Measurements from ENCODE around the gene F2RL2. TPM values are rescaled to one million over a fixed set of nuclear protein-coding genes. Genes with fewer than 3 reads are reported as not detected.

F2RL2 gene
- total RNA-seq, 1 experiment from 2014 or later, result 0.11 TPM

DNA sequence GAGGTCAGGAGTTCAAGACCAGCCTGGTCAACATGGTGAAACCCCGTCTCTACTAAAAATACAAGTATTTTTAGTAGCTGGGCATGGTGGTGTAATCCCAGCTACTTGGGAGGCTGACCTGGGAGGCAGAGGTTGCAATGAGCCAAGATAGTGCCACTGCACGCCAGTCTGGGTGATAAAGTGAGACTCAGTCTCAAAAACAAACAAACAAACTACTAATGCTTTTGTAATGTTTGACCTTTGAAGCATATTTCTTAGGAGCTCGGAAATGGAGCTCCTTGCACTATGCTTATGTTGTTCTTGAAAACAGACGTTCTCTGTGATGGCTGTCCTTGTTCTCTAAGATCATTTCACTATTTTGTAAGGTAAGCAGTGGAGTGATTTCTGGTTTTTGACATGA lies 6.0 kb downstream of the F2RL2 start:
- TF ChIP-seq EZH2phosphoT487 (IDR thresholded peaks at IDR 0.05; ENCODE audit: borderline replicate concordance, low read length), result no peak
- TF ChIP-seq, protein P1, sequence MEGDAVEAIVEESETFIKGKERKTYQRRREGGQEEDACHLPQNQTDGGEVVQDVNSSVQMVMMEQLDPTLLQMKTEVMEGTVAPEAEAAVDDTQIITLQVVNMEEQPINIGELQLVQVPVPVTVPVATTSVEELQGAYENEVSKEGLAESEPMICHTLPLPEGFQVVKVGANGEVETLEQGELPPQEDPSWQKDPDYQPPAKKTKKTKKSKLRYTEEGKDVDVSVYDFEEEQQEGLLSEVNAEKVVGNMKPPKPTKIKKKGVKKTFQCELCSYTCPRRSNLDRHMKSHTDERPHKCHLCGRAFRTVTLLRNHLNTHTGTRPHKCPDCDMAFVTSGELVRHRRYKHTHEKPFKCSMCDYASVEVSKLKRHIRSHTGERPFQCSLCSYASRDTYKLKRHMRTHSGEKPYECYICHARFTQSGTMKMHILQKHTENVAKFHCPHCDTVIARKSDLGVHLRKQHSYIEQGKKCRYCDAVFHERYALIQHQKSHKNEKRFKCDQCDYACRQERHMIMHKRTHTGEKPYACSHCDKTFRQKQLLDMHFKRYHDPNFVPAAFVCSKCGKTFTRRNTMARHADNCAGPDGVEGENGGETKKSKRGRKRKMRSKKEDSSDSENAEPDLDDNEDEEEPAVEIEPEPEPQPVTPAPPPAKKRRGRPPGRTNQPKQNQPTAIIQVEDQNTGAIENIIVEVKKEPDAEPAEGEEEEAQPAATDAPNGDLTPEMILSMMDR (conservative IDR thresholded peaks at IDR 0.05; ENCODE audit: low read depth, low read length), result no peak
- no peak for TF ChIP-seq EZH2 (IDR thresholded peaks at IDR 0.05; ENCODE audit: low read length, unreplicated experiment)
- H2AFZ ChIP-seq (ENCODE audit: low read length), result no peak overlapping the region
- H3K9me2 ChIP-seq (replicated peaks; ENCODE audit: low read length), result no peaks in the 10 kb centered on the region
- H3K4me3 ChIP-seq (ENCODE audit: low read length), result no peak overlapping the region
- no peak for ATAC-seq
- no peaks in the 10 kb centered on the region for H3K79me2 ChIP-seq (ENCODE audit: low read length)
- H3K27me3 ChIP-seq (ENCODE audit: low read length), result no peaks in the 10 kb centered on the region
- no peaks in the 10 kb centered on the region for H4K20me1 ChIP-seq (ENCODE audit: low read length)
- no peak overlapping the region for H3K4me2 ChIP-seq (ENCODE audit: low read length)
- H3F3A ChIP-seq (ENCODE audit: low read length, unreplicated experiment), result no peaks in the 10 kb centered on the region
- no peak overlapping the region for H3K27ac ChIP-seq (ENCODE audit: low read length)
- intact Hi-C loops (cut with micrococcal nuclease), result no loop called here
- H3K9ac ChIP-seq (ENCODE audit: low read length), result no peak overlapping the region
- BruUV-seq (replicated peaks), result no TSS peak
- POLR2A ChIA-PET (ENCODE audit: unreplicated experiment), result no interaction called here
- CTCF ChIA-PET, result interaction anchor here (0.6 kb wide), 1 partner anchor 890 kb away, joined by 6 read pairs; no protein-coding TSS in a partner anchor
- no peaks in the 10 kb centered on the region for H3K36me3 ChIP-seq (ENCODE audit: low read depth, low read length)
- DNase-seq, result no peak
- no peaks in the 10 kb centered on the region for H3K9me3 ChIP-seq (ENCODE audit: low read length)
- no peaks in the 10 kb centered on the region for H3K4me1 ChIP-seq (ENCODE audit: insufficient read depth, low read length)

DNA sequence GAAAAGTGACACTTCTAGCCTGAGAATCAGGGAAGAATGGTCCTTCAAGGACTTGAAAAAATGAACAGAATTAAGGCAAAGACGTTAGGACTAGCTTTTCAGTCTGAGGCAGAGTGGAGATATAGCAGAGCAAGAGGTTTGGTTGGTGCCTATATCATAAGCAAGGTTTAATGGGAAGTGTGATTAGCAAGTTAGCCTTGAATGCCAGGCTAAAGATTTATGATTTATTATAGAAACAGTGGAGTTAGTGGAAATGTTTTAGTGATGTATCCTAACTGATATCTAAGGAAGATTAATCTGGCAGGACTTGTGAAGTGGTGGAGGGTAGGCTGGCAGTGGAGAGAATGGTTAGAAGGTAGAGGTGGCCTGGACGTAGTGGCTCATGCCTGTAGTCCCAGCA lies 7.0 kb downstream of the F2RL2 start:
- no peak for DNase-seq
- Histone ChIP-seq H2AFZ (ENCODE audit: low read length) (no peak overlapping the region), H3K36me3 (ENCODE audit: low read depth, low read length) (no peaks in the 10 kb centered on the region), H4K20me1 (ENCODE audit: low read length) (no peaks in the 10 kb centered on the region), H3K27me3 (ENCODE audit: low read length) (no peaks in the 10 kb centered on the region), H3K9ac (ENCODE audit: low read length) (no peak overlapping the region), H3K4me3 (ENCODE audit: low read length) (no peak overlapping the region), H3K27ac (ENCODE audit: low read length) (no peak overlapping the region), H3K9me2 (replicated peaks; ENCODE audit: low read length) (no peaks in the 10 kb centered on the region), H3F3A (ENCODE audit: low read length, unreplicated experiment) (no peaks in the 10 kb centered on the region), H3K79me2 (ENCODE audit: low read length) (no peaks in the 10 kb centered on the region), H3K4me1 (ENCODE audit: insufficient read depth, low read length) (no peaks in the 10 kb centered on the region), H3K4me2 (ENCODE audit: low read length) (no peak overlapping the region), H3K9me3 (ENCODE audit: low read length) (no peaks in the 10 kb centered on the region)
- intact Hi-C loops (cut with micrococcal nuclease), result no loop called here
- no TSS peak for BruUV-seq (replicated peaks)
- no peak for TF ChIP-seq EZH2phosphoT487 (IDR thresholded peaks at IDR 0.05; ENCODE audit: borderline replicate concordance, low read length)
- TF ChIP-seq, protein P1 (conservative IDR thresholded peaks at IDR 0.05; ENCODE audit: low read depth, low read length), result no peak
- no peak for TF ChIP-seq EZH2 (IDR thresholded peaks at IDR 0.05; ENCODE audit: low read length, unreplicated experiment)
- POLR2A ChIA-PET (ENCODE audit: unreplicated experiment), result no interaction called here
- CTCF ChIA-PET, result no interaction called here
- ATAC-seq, result no peak

DNA sequence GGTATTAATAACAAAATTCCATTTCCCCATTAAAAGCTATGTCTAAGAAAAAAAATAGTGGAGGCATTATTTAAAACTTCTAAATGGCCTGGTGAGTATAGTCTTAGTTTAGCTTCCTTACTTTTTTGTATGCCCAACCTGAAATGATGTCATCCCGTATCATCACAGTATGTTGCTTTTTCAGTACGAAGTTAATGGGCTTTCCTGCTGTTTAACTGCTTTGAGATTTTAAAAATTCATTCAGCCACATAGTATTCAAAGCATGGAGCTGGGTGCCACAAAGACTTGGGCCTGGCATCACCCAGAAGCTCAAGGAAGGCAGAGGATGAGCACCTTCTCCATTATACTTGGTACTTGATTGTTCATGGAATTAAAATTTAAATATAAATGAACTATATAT lies 7.4 kb downstream of the F2RL2 start:
- no peak overlapping the region for H3K27ac ChIP-seq (ENCODE audit: low read length)

More for the DNA sequence above, 7.4 kb downstream of the F2RL2 start:
- no peaks in the 10 kb centered on the region for H4K20me1 ChIP-seq (ENCODE audit: low read length)
- H3F3A ChIP-seq (ENCODE audit: low read length, unreplicated experiment), result no peaks in the 10 kb centered on the region
- H3K9me3 ChIP-seq (ENCODE audit: low read length), result no peaks in the 10 kb centered on the region
- ChIA-PET POLR2A (ENCODE audit: unreplicated experiment) (no interaction called here), CTCF (no interaction called here)
- no peak overlapping the region for H3K9ac ChIP-seq (ENCODE audit: low read length)
- no peak overlapping the region for H3K4me2 ChIP-seq (ENCODE audit: low read length)
- no TSS peak for BruUV-seq (replicated peaks)
- ATAC-seq (no peak), DNase-seq (no peak)
- intact Hi-C loops (cut with micrococcal nuclease), result no loop called here
- H3K4me1 ChIP-seq (ENCODE audit: insufficient read depth, low read length), result no peaks in the 10 kb centered on the region
- no peak overlapping the region for H3K4me3 ChIP-seq (ENCODE audit: low read length)
- no peaks in the 10 kb centered on the region for H3K79me2 ChIP-seq (ENCODE audit: low read length)
- H3K27me3 ChIP-seq (ENCODE audit: low read length), result no peaks in the 10 kb centered on the region
- no peak for TF ChIP-seq EZH2 (IDR thresholded peaks at IDR 0.05; ENCODE audit: low read length, unreplicated experiment)
- H2AFZ ChIP-seq (ENCODE audit: low read length), result no peak overlapping the region
- H3K36me3 ChIP-seq (ENCODE audit: low read depth, low read length), result no peaks in the 10 kb centered on the region
- no peaks in the 10 kb centered on the region for H3K9me2 ChIP-seq (replicated peaks; ENCODE audit: low read length)
